Peyer's patch (tissue), 4 donors: Measurements from ENCODE around the gene LAD1. TPM values are rescaled to one million over a fixed set of nuclear protein-coding genes. Genes with fewer than 3 reads are reported as not detected.

ENCODE experiments used
- DNase-seq, 3 donors: peaks; one replicate each; pipeline ENCODE4 v3.0.0-alpha.2; 2017 to 2019
- H3K27ac ChIP-seq, 4 donors: fragments of 200-600 bp; sonication (generic); one replicate each; pipeline ENCODE4 v1.5.1; 2016 to 2019
- H3K27me3 ChIP-seq, 2 donors: fragments of 200-600 bp; sonication (generic); one replicate each; pipeline ENCODE4 v1.5.1; 2019
- H3K36me3 ChIP-seq, 3 donors: fragments of 200-600 bp; sonication (generic); one replicate each; pipeline ENCODE4 v1.5.1; 2016 to 2019
- H3K4me1 ChIP-seq, 4 donors: fragments of 200-600 bp; sonication (generic); one replicate each; pipeline ENCODE4 v1.5.1; 2016 to 2019
- H3K4me3 ChIP-seq, 4 donors: fragments of 200-600 bp; sonication (generic); 1 replicate in 3 of 4; 2 replicates in 1 of 4; pipeline ENCODE4 v1.5.1; 2016 to 2019; ENCODE audit warnings: mild to moderate bottlenecking in 1 of 4
- H3K9me3 ChIP-seq, 4 donors: fragments of 200-600 bp; sonication (generic); one replicate each; pipeline ENCODE4 v1.5.1; 2016 to 2019; ENCODE audit warnings: mild to moderate bottlenecking in 1 of 4
- POLR2A ChIP-seq, 2 donors: fragments of 450-650 bp; IDR thresholded peaks; one replicate each; pipeline ENCODE4 v1.5.1; 2017; ENCODE audit warnings: antibody characterized with exemption in 2 of 2, mild to moderate bottlenecking in 2 of 2, moderate library complexity in 2 of 2
- total RNA-seq, 4 donors: library from RNA; depleted of rRNA; stranded (reverse); fragments of >200 nt; gene quantifications; one replicate each; pipeline ENCODE4 v1.1.0, GENCODE V29; 2016
- TF ChIP-seq, protein P1 (sequence below), 6 experiments: fragments of 450-650 bp in 4 of 6; fragments of 200-600 bp in 2 of 6; sonication (generic) in 1 of 6; IDR thresholded peaks; one replicate each; pipeline ENCODE4 v1.5.1; 2017 to 2019; ENCODE audit warnings: antibody characterized with exemption in 6 of 6, mild to moderate bottlenecking in 3 of 6, moderate library complexity in 1 of 6

Gene LAD1
- total RNA-seq, 4 donors from 2014 or later: 106 to 224 (median 192) TPM

DNA sequence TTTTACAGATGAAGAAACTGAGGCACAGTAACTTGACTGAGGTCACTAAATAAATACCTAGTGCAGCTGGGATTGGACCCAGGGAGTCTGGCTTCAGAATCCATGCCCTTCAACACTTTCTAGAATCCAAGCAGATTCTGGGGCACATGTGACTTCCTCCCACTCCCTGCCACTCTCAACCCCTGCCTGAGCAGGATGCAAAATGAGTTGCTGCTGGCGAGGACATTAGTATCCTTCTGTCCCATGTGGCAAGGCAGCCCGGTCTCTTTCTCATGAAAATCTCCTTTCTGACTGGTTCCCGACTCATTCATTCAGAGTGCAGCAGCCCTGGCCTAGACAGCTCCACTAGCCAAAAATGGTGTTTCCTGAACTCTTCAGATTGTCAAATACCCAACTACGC lies 50.0 kb downstream of the LAD1 start:
- Histone ChIP-seq H3K27me3 (no peaks in the 10 kb centered on the region), H3K27ac (no peak overlapping the region), H3K4me3 (no peak overlapping the region), H3K36me3 (no peaks in the 10 kb centered on the region), H3K4me1 (no peaks in the 10 kb centered on the region), H3K9me3 (no peaks in the 10 kb centered on the region)
- peak in 1 of 3 donors; percentile 5 for DNase-seq
- no peak for TF ChIP-seq POLR2A (IDR thresholded peaks at IDR 0.05)
- TF ChIP-seq, protein P1, sequence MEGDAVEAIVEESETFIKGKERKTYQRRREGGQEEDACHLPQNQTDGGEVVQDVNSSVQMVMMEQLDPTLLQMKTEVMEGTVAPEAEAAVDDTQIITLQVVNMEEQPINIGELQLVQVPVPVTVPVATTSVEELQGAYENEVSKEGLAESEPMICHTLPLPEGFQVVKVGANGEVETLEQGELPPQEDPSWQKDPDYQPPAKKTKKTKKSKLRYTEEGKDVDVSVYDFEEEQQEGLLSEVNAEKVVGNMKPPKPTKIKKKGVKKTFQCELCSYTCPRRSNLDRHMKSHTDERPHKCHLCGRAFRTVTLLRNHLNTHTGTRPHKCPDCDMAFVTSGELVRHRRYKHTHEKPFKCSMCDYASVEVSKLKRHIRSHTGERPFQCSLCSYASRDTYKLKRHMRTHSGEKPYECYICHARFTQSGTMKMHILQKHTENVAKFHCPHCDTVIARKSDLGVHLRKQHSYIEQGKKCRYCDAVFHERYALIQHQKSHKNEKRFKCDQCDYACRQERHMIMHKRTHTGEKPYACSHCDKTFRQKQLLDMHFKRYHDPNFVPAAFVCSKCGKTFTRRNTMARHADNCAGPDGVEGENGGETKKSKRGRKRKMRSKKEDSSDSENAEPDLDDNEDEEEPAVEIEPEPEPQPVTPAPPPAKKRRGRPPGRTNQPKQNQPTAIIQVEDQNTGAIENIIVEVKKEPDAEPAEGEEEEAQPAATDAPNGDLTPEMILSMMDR (IDR thresholded peaks at IDR 0.05): no peak

DNA sequence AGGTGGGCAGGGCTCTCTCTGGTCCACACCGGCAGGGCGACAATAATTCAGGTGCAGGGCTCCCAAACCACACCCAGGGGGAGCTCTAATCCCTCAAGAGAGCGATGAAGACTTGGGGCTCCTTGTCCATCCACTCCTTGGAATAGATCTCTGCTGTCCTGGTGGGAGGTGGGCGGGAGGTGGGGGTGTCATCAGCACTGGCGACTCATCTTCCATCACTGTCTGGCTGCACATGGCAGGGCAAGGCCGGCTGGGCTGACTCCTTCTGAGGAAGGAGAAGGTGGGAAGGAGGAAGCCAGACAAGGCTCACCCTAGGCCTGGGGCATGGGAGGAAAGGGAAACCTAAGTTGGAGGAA lies 50.9 kb downstream of the LAD1 start:
- Histone ChIP-seq H3K4me3 (no peak overlapping the region), H3K36me3 (no peaks in the 10 kb centered on the region), H3K4me1 (no peaks in the 10 kb centered on the region), H3K27me3 (no peaks in the 10 kb centered on the region), H3K27ac (no peak overlapping the region), H3K9me3 (no peaks in the 10 kb centered on the region)
- peak in 2 of 3 donors; percentile 54 to 60 for DNase-seq
- TF ChIP-seq, protein P1 (IDR thresholded peaks at IDR 0.05): peak in 4 of 6 experiments; percentile 36 to 60 (median 54)
- TF ChIP-seq POLR2A (IDR thresholded peaks at IDR 0.05): no peak

DNA sequence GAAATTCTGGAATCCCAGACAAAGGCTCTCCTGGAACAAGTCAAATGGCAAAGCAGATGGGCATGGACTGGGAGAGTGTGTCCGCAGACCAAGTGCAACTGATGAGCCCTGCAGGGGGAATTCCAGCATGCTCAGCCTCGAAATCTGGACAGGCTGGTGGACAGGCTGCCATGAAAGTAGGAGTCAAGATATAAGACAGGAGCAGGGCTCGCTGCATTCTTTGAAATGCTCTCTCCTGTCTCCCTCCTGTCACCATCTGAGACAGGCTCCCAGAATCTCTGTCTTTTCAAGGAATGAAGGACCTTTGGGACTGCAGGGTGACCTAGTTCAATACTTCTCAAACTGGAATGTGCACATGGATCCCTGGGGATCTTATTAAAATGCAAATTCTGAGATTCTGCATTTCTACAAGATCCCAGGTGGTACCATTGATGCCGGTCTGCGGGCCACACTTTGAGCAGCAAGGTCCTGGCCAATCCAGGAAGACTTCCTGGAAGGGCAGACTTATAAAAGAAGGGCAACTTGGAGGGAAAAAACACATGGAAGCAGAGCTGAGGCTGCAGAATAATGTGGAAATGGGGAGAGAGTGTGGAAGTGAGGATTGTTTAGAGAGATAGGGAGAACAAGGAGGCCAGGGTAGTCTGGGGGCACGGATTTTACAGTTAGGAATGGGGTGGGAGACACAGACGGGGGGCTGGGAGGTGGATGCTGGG lies 51.5 kb downstream of the LAD1 start:
- Histone ChIP-seq H3K4me1 (no peaks in the 10 kb centered on the region), H3K9me3 (no peaks in the 10 kb centered on the region), H3K4me3 (no peak overlapping the region), H3K27ac (no peak overlapping the region), H3K27me3 (no peaks in the 10 kb centered on the region), H3K36me3 (no peaks in the 10 kb centered on the region)
- DNase-seq: peak in 1 of 3 donors; percentile 25
- TF ChIP-seq, protein P1 (IDR thresholded peaks at IDR 0.05): no peak
- TF ChIP-seq POLR2A (IDR thresholded peaks at IDR 0.05): no peak

DNA sequence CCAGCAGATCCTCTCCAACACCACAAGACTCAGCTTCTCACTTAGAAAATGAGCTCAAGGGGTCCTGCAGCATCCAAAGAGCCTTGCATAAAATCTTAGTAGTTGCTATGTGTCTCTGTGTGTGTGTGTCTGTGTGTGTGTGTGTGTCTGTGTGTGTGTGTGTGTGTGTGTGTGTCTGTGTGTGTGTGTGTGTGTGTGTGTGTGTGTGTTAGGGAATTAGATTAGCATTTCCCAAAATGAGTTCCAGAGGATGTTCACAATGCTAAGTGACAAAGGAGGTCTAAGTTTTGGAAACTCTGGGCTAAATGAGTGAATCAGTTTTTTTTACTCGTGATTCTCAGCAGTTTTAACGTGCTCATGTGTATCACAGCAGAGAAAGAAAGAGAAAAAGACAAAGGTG lies 52.1 kb downstream of the LAD1 start:
- TF ChIP-seq POLR2A (IDR thresholded peaks at IDR 0.05): no peak
- TF ChIP-seq, protein P1 (IDR thresholded peaks at IDR 0.05): no peak
- Histone ChIP-seq H3K4me3 (no peak overlapping the region), H3K36me3 (no peaks in the 10 kb centered on the region), H3K9me3 (no peaks in the 10 kb centered on the region), H3K4me1 (no peaks in the 10 kb centered on the region), H3K27me3 (no peaks in the 10 kb centered on the region), H3K27ac (no peak overlapping the region)
- DNase-seq: no peak

DNA sequence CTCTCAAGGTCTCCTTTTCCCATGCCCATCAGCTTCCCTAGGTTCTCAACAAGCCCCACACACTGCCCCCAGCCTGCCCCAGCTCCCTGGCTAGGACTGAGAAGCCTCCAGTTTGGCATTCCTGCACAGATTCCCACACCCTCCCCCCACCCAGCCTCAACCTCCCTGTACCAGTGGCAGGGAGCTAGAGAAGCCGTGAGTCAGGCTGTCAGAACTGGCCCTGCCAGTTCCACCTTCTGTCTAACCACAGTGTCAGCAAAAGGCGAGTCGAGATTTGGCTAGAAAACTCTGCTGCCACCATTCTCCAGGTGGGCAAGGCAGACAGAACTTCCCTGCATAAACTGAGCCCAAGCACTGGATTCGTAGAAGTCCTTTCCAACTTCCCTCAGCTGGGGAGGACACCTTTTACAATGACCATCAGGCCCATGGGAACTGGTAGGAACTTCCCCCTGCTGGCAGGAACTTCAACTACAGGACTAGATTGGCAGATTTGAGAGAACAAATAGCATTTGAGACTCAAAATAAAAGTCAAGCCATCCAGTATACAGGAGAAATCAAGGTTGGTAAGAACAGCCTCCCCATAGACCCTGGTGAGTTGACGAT lies 52.7 kb downstream of the LAD1 start:
- no peak overlapping the region for H3K27ac ChIP-seq
- TF ChIP-seq, protein P1 (IDR thresholded peaks at IDR 0.05): peak in 4 of 6 experiments; percentile 39 to 77 (median 72)
- no peak for TF ChIP-seq POLR2A (IDR thresholded peaks at IDR 0.05)
- no peaks in the 10 kb centered on the region for H3K9me3 ChIP-seq
- H3K36me3 ChIP-seq: no peaks in the 10 kb centered on the region
- no peak overlapping the region for H3K4me3 ChIP-seq
- H3K4me1 ChIP-seq: no peaks in the 10 kb centered on the region
- no peaks in the 10 kb centered on the region for H3K27me3 ChIP-seq
- DNase-seq: peak in 2 of 3 donors; percentile 44 to 72
